Left cardiac atrium (tissue), 4 donors: ENCODE results near the gene SPINK6. TPM values are rescaled to one million over a fixed set of nuclear protein-coding genes. Genes with fewer than 3 reads are reported as not detected.

Experiments
- ATAC-seq, 2 donors: fragments of 200-7000 bp; cut with Tn5 transposase; one replicate each; pipeline ENCODE4 v1.9.1; 2020; ENCODE audit warnings: mild to moderate bottlenecking in 2 of 2, moderate library complexity in 2 of 2
- DNase-seq: peaks from one replicate; pipeline ENCODE4 v3.0.0-alpha.2; 2020
- intact Hi-C, 2 donors: fragments of 100-400 bp; cut with DNase I; formaldehyde crosslinking; loops; one replicate each; pipeline versions ENCODE4 v1.14.1 to v1.15.1; 2022 to 2023
- total RNA-seq, 2 donors: library from RNA; stranded (reverse); fragmentation: NEBNext Ultra II Directional; extraction: Animal tissue kit (Norgen Biotek cat#: 25700); gene quantifications; one replicate each; pipeline ENCODE4 v1.2.1, GENCODE V29; 2021
- donor health status: DM: no; HTN: yes; CAD: no.
- donor health status: DM: no; HTN: yes; CAD: no; lungs with severe emphysema.
- donor health status: DM: yes; HTN: yes; CAD: no.
- donor health status: Dilated cardiomyopathy.

The SPINK6 gene
- total RNA-seq, 2 donors from 2014 or later = not detected

- intact Hi-C loops = no loop called here
- DNase-seq (no peak), ATAC-seq (no peak)
Observed at GRCh38 chr5:148209151-148209770, 6.4 kb downstream of the SPINK6 start.

GRCh38 chr5:148214665-148215185 lies 11.9 kb downstream of the SPINK6 start:
- ATAC-seq (no peak), DNase-seq (no peak)
- intact Hi-C loops = no loop called here

GRCh38 chr5:148221508-148221907 lies 18.7 kb downstream of the SPINK6 start:
- no peak for DNase-seq
- no peak for ATAC-seq
- intact Hi-C loops = loop anchor here in 1 of 2 donors (2.0 kb wide), 1 partner anchor 59 kb away; no protein-coding TSS in a partner anchor

GRCh38 chr5:148224117-148224742 lies 21.4 kb downstream of the SPINK6 start:
- intact Hi-C loops = no loop called here
- ATAC-seq (no peak), DNase-seq (no peak)

- intact Hi-C loops = no loop called here
- ATAC-seq = no peak
Observed at GRCh38 chr5:148228392-148228984, 25.6 kb downstream of the SPINK6 start.

GRCh38 chr5:148229840-148230239 lies 27.0 kb downstream of the SPINK6 start:
- ATAC-seq = no peak
- intact Hi-C loops = no loop called here

More at GRCh38 chr5:148228392-148228984, 25.6 kb downstream of the SPINK6 start:
- DNase-seq = no peak

GRCh38 chr5:148230240-148230639 lies 27.4 kb downstream of the SPINK6 start:
- intact Hi-C loops = no loop called here
- no peak for DNase-seq
- ATAC-seq = no peak

More at GRCh38 chr5:148229840-148230239, 27.0 kb downstream of the SPINK6 start:
- no peak for DNase-seq

GRCh38 chr5:148237785-148238417 lies 35.1 kb downstream of the SPINK6 start:
- ATAC-seq (no peak), DNase-seq (no peak)
- intact Hi-C loops = no loop called here

- intact Hi-C loops = no loop called here
- ATAC-seq (no peak), DNase-seq (no peak)
Observed at GRCh38 chr5:148238418-148238794, 35.6 kb downstream of the SPINK6 start, which contains the start of gene MARCOL. Gene MARCOL, plus strand, starts transcription at chr5:148238525. Its CDS starts 73 bp downstream, at chr5:148238598.

GRCh38 chr5:148248894-148249293 lies 46.1 kb downstream of the SPINK6 start:
- ATAC-seq = no peak
- intact Hi-C loops = no loop called here
- no peak for DNase-seq

GRCh38 chr5:148255456-148255855 lies 52.6 kb downstream of the SPINK6 start:
- ATAC-seq (no peak), DNase-seq (no peak)
- intact Hi-C loops = no loop called here

- intact Hi-C loops = no loop called here
- no peak for DNase-seq
- ATAC-seq = no peak
Observed at GRCh38 chr5:148259288-148259687, 56.4 kb downstream of the SPINK6 start.

GRCh38 chr5:148261221-148261620 lies 58.4 kb downstream of the SPINK6 start:
- DNase-seq (no peak), ATAC-seq (no peak)
- intact Hi-C loops = no loop called here

Other genes starting within 250 kb of the SPINK6 start
- under 1 TPM; 0.18 to 0.65 TPM for gene SPINK5, start 139.1 kb upstream of the SPINK6 start, total RNA-seq
- gene SPINK14, start 34.5 kb upstream of the SPINK6 start, total RNA-seq = not detected
- not detected for gene MARCOL, start 35.5 kb downstream of the SPINK6 start, total RNA-seq
- not detected for gene SPINK13, start 65.8 kb downstream of the SPINK6 start, total RNA-seq
- gene SPINK7, start 109.4 kb downstream of the SPINK6 start, total RNA-seq = not detected
- gene SPINK9, start 132.5 kb downstream of the SPINK6 start, total RNA-seq = not detected
- 10 to 100 TPM; 33.5 to 39.6 TPM for gene FBXO38, start 180.9 kb downstream of the SPINK6 start, total RNA-seq